Glomerular visceral epithelial cell (primary cell): ENCODE measurements around the gene SYNE3.

Source experiments
- DNase-seq: peaks from one replicate; pipeline ENCODE4 v3.0.0-alpha.2; 2016; ENCODE audit errors: extremely low spot score

The SYNE3 gene

GRCh38 chr14:95504135-95505029 lies 12.1 kb downstream of the SYNE3 start:
- peak; percentile 33 for DNase-seq

- no peak for DNase-seq
Observed at GRCh38 chr14:95503365-95504134, 12.9 kb downstream of the SYNE3 start.

- DNase-seq = no peak
Observed at GRCh38 chr14:95502381-95502950, 14.0 kb downstream of the SYNE3 start.

DNA sequence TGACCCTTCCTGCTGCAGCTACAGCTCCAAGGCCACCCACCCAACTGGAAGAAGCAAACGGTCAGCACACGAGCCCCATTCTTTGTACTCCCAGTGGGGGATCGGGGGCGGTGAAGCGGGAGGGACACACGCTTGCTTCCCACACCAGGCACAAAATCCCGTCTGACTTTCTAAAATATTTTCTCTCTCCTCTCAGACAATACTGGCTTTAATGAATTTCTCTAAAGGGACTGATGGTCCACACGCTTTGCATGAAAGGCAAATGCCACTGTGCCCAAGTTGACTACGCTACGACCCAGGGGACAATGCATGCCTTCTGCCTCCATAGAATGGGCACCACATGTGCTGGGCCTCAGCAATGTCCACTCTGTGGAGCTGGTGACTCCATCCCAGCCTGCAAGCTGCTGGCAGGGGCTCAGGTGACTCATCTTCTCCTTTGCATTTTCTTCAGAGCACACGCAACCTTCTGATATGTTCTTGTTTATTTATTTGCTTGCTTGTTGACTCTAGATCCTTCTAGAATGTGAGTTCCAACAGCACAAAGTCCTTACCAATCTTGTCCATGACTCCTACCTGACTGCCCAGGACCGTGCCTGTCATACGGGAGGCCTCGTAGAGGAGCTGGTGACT lies 15.6 kb downstream of the SYNE3 start:
- no peak for DNase-seq

- no peak for DNase-seq
Observed at GRCh38 chr14:95500201-95500681, 16.2 kb downstream of the SYNE3 start.

GRCh38 chr14:95499354-95499750 lies 17.1 kb downstream of the SYNE3 start:
- no peak for DNase-seq

DNA sequence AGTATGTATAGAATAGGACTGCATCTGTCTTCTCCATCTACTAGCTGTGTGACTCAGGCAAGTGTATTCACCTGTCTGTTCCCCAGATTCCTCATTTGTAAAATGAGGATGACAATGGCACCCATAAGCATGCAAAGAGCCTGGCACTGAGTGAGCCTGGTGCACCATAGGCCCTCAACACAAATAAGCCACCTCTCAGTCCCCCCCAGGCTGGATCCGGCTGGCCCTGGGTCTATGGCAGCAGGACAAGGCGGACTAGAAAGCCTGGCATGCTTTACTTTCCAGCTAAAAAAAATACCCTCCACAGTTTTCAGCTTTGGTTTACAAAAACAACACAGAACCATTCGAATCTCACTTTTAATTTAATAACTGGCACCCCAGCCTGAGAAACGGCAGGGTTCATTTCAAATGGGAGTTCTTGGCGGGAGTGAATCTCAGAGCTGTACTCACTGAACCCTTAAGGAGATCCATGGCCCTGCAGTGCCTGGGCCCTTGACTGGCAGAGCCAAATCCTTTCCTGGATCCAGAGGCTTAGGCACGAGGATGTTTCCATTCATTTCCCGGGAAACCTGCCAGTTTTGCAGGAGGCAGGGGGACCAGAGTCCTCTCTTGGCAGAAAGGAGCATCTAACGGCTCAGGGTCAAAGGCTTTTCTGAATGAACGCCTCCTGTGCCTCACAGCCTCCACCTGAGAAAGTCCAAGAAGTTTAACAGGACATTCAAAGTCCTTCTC lies 17.7 kb downstream of the SYNE3 start:
- no peak for DNase-seq

DNA sequence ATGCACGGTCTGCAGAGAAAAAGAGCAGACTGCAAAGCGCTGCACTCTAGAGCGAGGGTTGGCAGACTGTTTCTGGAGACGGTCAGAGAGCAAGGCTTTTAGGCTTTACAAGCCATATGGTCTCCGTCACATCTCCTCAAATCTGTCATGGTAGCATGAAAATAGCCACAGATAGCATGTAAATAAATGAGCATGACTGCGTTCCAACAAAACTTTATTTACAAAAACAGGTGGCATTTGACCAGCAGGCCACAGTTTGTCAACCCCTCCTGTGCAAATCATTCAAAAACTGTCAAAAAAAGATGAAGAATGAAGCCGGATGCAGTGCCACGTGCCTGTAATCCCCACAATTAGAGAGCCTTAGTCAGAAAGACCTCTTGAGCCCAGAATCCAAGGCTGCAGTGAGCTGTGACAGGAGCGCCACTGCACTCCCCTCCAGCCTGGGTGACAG lies 18.9 kb downstream of the SYNE3 start:
- DNase-seq = no peak

- no peak for DNase-seq
Observed at GRCh38 chr14:95496690-95497259, 19.7 kb downstream of the SYNE3 start.

DNA sequence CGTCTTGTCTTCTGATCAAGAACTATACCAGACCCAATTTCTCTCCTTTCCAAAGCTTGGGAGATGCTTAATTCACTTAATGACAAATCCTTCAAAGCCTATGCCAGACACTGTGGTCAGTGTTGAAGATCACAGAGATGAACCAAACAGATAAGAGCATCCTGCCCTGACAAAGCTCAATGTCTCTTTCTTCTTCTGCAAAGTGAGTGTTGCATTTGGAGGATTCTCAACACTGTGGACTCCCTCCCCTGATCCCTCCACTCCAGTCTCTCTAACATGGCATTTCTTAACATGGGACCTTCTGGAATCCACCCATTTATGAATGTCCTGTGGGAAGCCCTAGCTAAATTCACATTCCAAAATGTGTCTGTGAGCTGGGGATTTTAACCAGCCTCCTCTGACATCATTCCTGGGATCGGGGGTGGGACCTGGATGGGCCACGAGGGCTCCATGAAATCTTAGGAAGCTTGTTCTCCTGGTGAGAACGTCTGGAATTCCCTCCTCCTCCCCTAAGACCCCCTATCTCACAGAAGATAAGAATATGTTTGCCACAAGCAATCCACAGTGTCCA lies 20.3 kb downstream of the SYNE3 start:
- DNase-seq = no peak

DNA sequence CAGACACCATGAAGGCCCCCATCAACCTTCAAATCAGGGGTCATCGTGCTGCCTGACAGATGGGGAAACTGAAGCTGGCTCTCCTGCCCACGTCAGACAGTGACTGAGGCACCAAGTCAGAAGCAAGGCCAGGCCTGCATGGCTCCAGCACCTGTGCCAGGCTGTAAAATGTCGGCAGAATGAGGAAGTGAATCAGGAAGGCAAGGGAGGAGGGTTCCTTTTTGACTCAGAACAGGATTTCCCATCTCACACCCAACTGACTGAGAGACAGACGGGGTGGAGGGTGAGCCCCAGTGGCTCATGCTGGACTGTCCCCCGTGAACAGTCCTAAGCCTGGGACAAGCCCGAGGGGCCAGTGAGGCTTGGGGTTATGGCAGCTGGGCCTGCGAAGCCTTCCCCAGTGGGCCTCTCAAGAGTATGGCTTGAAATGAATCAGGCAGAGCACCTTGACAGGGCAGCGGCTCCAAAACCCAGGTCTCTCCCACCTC lies 20.9 kb downstream of the SYNE3 start:
- DNase-seq = no peak

GRCh38 chr14:95495076-95495475 lies 21.4 kb downstream of the SYNE3 start:
- DNase-seq = no peak

GRCh38 chr14:95494456-95494855 lies 22.0 kb downstream of the SYNE3 start:
- no peak for DNase-seq

- DNase-seq = no peak
Observed at GRCh38 chr14:95493976-95494375, 22.5 kb downstream of the SYNE3 start.

GRCh38 chr14:95493503-95493902 lies 22.9 kb downstream of the SYNE3 start:
- no peak for DNase-seq

- DNase-seq = no peak
Observed at GRCh38 chr14:95491936-95492608, 24.4 kb downstream of the SYNE3 start.

DNA sequence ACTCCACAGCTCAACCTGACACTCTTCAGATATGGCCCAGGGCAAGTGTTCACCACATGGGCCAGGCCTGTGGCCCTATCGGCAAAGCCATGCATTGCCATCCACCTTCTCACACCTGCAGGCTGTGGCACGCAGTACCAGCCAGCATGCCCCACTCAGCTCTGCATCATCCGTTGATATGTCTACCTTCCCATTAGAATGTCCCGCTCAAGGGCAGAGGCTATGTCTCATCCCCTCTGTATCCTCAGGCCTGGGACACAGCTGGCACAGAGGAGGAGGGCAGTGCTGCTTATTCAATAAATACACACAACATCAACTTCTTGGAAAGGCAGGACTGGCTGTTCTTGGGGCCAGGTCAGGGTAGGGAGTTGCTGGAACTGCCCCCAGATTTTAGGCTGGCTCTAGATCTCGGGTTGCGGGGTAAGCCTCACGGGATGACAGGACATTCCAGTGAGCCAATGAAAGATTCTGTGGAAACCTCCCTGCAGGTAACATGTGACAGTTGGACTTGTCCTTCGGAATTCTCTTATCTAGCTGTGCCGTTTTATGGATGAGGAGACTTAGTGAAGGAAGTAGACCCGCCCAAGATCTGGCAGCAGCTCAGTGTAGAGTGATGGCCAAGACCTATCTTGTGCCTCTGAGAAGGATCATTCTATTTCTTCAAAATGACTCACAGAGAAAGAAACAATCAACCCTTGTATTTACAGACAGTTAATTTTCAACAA lies 25.6 kb downstream of the SYNE3 start:
- DNase-seq = no peak

DNA sequence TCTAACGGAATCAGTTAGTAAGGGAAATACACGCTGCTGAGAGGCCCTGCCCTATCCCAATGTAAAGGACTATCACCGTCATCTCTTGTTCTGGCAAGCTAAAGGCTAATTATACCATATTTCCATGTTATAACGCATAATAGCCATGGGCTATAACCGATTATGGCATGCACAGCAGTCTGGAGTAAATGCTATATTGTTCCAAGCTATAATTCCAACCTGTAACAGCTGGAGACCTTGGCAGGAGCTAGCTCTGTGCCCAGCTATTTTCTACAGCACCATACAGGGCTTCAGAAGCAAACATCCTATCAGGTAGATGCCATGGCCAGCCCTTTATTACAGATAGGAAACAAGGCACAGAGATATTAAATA lies 26.3 kb downstream of the SYNE3 start:
- no peak for DNase-seq
